Hematopoietic multipotent progenitor cell treated with erythropoietin and hydrocortisone succinate and interleukin-3 and kit ligand, for 6 days (in vitro differentiated cells): ENCODE data around the gene DKC1.
A peak's percentile ranks its signal among the peaks of the same experiment; 100 is the strongest.

Source experiments
- DNase-seq: peaks from one replicate; pipeline ENCODE4 v3.0.0-alpha.2; 2015

Gene DKC1

GRCh38 chrX:154762537-154763296 is at the start of gene DKC1:
TSS of gene DKC1 (plus strand) at chrX:154762864. CDS start at chrX:154762966, 102 bp downstream.
- peak; percentile 96 for DNase-seq

- peak; percentile 71 for DNase-seq
These were observed 47.7 kb upstream of the DKC1 start for GRCh38 chrX:154714925-154715324.

- no peak for DNase-seq
These were observed 46.8 kb upstream of the DKC1 start for GRCh38 chrX:154715825-154716224.

- peak; percentile 71 for DNase-seq
These were observed 44.8 kb upstream of the DKC1 start for GRCh38 chrX:154717824-154718223.

GRCh38 chrX:154718616-154719015 is 44.0 kb upstream of the DKC1 start:
- peak; percentile 52 for DNase-seq

GRCh38 chrX:154719132-154719675 is 43.5 kb upstream of the DKC1 start:
- DNase-seq = peak; percentile 50

- DNase-seq = no peak
These were observed 42.6 kb upstream of the DKC1 start for GRCh38 chrX:154720067-154720466.

- DNase-seq = no peak
These were observed 41.5 kb upstream of the DKC1 start for GRCh38 chrX:154721155-154721554.

- DNase-seq = peak; percentile 14
These were observed 37.5 kb upstream of the DKC1 start for GRCh38 chrX:154724993-154725756.

GRCh38 chrX:154727418-154727817 is 35.2 kb upstream of the DKC1 start:
- DNase-seq = no peak

- DNase-seq = no peak
These were observed 34.8 kb upstream of the DKC1 start for GRCh38 chrX:154727871-154728270.

- no peak for DNase-seq
These were observed 34.1 kb upstream of the DKC1 start for GRCh38 chrX:154728431-154729190.

- DNase-seq = peak; percentile 17
These were observed 33.2 kb upstream of the DKC1 start for GRCh38 chrX:154729439-154729838.

- DNase-seq = no peak
These were observed 32.3 kb upstream of the DKC1 start for GRCh38 chrX:154730253-154730891.

- DNase-seq = peak; percentile 18
These were observed 31.5 kb upstream of the DKC1 start for GRCh38 chrX:154731184-154731583.

GRCh38 chrX:154731881-154732280 is 30.8 kb upstream of the DKC1 start:
- DNase-seq = no peak

- peak; percentile 37 for DNase-seq
These were observed 30.1 kb upstream of the DKC1 start for GRCh38 chrX:154732421-154733065.

GRCh38 chrX:154733066-154733425 is 29.6 kb upstream of the DKC1 start:
- no peak for DNase-seq

- peak; percentile 60 for DNase-seq
These were observed 28.4 kb upstream of the DKC1 start for GRCh38 chrX:154734061-154734781.

- no peak for DNase-seq
These were observed 26.8 kb upstream of the DKC1 start for GRCh38 chrX:154735695-154736393.

GRCh38 chrX:154737136-154737535 is 25.5 kb upstream of the DKC1 start:
- DNase-seq = peak; percentile 60
